NK-92 (cell line): Measurements from ENCODE around the gene MBD3L1.

Source experiments
- DNase-seq: peaks from one replicate; lab custom pipeline; 2025; ENCODE audit not compliant: unreplicated experiment; lab: John Stamatoyannopoulos, UW

MBD3L1 gene

DNA sequence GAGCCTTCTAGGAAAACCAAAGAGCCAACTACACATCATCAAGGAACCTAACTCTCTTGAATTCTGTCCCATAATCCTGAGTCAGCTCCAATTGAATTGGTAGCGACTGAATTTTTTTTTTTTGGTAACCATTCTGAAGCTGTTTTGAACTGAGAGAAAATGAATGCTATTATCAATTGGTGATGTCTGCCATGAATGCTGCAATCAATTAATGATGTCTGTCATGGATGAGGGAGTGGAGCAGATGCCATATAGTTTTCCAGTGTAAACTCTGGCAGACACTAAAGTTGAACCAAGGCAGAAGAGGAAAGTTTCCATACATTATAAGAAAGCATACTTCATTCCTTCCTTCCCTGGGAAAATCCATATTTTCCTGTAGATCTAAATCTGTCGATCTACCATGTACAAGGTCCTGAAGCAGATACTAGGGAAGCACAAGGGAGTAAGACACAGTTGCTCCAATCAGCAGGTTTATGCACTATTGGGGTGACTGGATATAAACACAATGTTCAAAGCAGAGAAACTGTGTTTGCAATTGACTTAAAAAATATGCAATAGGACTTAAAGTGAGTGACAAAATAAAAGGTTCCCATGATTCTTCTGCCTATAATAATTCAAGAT is 48.8 kb downstream of the MBD3L1 start:
- no peak for DNase-seq

DNA sequence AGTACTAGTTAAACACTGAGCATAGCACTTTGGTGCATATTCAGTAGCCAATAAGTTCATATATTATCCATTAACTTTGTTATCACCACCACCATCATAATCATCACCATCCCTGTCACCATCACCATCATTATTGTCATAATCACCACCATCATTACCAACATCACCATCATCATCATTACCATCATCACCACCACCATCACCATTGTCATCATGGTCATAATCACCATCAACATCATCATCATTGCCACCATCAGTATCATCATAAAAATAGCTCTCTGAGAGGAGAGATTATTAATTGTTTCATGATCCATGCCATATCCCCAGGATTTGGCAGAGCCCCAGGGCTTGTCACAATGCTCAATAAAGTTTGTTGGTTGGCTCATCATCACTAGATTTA is 49.3 kb downstream of the MBD3L1 start:
- DNase-seq, result no peak

DNA sequence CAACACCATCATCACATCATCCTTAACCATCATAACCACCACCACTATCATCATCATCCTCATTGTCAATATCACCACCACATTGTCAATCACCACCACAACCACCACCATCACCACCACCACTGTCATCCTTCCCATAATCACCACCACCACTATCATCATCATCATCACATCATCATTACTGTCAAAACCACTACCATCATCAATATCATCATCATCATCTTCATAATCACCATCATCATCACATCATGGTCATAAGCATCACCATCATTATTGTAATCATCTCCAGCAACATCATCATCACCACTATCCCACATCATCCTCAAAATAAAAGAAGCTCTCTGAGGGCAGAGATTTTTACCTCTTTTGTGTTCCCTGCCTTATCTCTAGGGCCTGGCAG is 52.2 kb downstream of the MBD3L1 start:
- no peak for DNase-seq

DNA sequence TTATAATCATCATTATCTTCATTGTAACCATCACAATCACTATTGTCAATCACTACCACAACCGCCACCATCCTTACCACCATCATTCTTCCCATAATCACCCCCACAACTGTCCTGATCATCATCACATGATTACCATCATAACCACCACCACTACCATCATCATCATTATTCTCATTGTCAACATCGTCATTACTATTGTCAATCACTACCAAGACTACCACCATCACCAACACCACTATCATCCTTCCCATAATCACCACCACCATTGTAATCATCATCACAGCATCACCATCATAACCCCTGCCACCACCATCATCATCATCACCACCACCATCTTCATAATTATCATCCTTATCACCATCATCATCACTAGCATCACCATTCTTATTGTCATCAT is 55.2 kb downstream of the MBD3L1 start:
- DNase-seq, result no peak

DNA sequence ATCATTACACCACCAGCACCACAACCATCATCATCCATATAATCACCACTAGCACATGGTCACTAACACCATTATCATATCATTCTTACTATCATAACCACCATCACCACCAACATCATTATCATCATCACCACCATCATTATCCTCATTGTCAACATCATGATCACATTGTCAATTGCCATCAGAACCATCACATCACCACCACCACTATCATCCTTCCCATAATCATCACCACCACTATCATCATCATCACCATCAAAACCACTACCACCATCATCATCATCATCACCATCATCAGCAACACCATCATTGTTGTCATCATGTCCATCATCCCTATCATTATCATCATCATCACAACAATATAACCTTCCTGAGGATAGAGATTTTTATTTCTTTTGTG is 58.1 kb downstream of the MBD3L1 start:
- no peak for DNase-seq
